Activated naive CD4-positive, alpha-beta T cell treated with anti-CD3 and anti-CD28 coated beads, Interleukin-2, amount 50 U/mL, for 72 hours (primary cell): ENCODE data around the gene GLRA1. TPM values are rescaled to one million over a fixed set of nuclear protein-coding genes. Genes with fewer than 3 reads are reported as not detected.
"Not testable (repeated sequence)": the region's sequence is repeated elsewhere in the genome, so short reads cannot be mapped to it uniquely, and the experiment has no call there.

Source experiments
- ATAC-seq, 2 donors: fragments of 150-1000 bp; cut with Tn5 transposase; 2 replicates each; pipeline ENCODE4 v1.10.0; 2021; ENCODE audit warnings: mild to moderate bottlenecking in 2 of 2, moderate library complexity in 2 of 2
- DNase-seq, 2 donors: peaks; one replicate each; pipeline ENCODE4 v3.0.0; 2021 to 2022; ENCODE audit warnings: low spot score in 2 of 2
- H3K27ac Mint-ChIP-seq, 2 donors: one replicate each; pipeline ENCODE4 v1.8.0; 2022; ENCODE audit warnings: mild to moderate bottlenecking in 2 of 2, mixed read lengths in 2 of 2
- H3K36me3 Mint-ChIP-seq, 2 donors: one replicate each; pipeline ENCODE4 v1.8.0; 2022; ENCODE audit warnings: mixed read lengths in 2 of 2
- H3K9me3 Mint-ChIP-seq, 2 donors: one replicate each; pipeline ENCODE4 v1.8.0; 2022; ENCODE audit warnings: mixed read lengths in 2 of 2
- total RNA-seq, 2 donors: library from RNA; stranded (reverse); gene quantifications; one replicate each; pipeline ENCODE4 v1.2.3, GENCODE V29; 2022

GLRA1 gene
- total RNA-seq, 2 donors from 2014 or later, result not detected

DNA sequence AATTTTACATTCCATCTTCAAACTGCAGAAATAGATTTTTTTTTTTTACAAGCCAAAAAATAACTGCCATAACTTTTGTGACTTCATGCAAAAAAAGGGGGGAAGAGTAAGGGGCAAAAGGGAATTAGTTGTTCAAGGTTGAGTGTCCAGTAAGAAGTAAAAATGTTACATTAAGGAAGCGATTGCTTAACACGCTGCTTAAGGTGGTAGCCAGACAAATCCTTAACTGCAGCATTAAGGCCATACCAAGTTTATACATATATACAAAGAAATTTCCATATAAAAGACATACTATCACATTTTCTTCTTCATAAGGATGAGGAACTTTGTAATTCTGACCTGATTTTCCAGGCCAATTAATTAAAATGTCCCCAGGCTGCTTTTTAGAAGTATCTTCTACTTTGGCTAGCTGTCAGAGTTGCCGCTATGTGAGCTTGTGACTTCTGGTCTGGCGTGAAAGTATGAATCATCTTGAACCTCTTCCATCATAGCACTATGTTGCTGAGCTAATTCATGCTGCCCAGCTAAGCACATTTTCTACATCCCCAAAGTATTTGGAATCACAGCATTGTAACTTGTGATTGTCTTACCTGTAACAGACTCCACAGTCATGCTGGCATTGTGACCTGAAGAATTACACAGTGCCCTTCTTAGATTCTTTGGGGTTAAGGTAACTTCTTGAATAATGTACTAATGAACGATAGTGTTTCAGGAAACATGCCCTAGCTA, 112.9 kb downstream of the GLRA1 start:
- peaks cover 6 to 69% of the 10 kb centered on the region in 2 donors for H3K36me3 Mint-ChIP-seq
- no peak overlapping the region for H3K27ac Mint-ChIP-seq
- peaks cover 0 to 4% of the 10 kb centered on the region in 2 donors for H3K9me3 Mint-ChIP-seq
- no peak for ATAC-seq
- DNase-seq, result no peak

GRCh38 chr5:151810897-151811296, 113.8 kb downstream of the GLRA1 start:
- peak overlapping the region in 1 of 2 donors; percentile 2 for H3K27ac Mint-ChIP-seq
- H3K9me3 Mint-ChIP-seq, result peaks cover 0 to 4% of the 10 kb centered on the region in 2 donors
- DNase-seq (no peak), ATAC-seq (peak in 1 of 2 donors; percentile 29)
- peaks cover 6 to 78% of the 10 kb centered on the region in 2 donors for H3K36me3 Mint-ChIP-seq

- Mint-ChIP-seq H3K27ac (peak overlapping the region; percentile 2 to 66), H3K9me3 (peaks cover 0 to 4% of the 10 kb centered on the region in 2 donors), H3K36me3 (peaks cover 6 to 80% of the 10 kb centered on the region in 2 donors)
- ATAC-seq (peak; percentile 41 to 56), DNase-seq (no peak)
Observed at GRCh38 chr5:151810449-151810848, 114.2 kb downstream of the GLRA1 start.

- Mint-ChIP-seq H3K9me3 (peaks cover 0 to 4% of the 10 kb centered on the region in 2 donors), H3K36me3 (peaks cover 10 to 79% of the 10 kb centered on the region in 2 donors), H3K27ac (no peak overlapping the region)
- no peak for ATAC-seq
- no peak for DNase-seq
Observed at GRCh38 chr5:151808451-151809169, 116.0 kb downstream of the GLRA1 start.

DNA sequence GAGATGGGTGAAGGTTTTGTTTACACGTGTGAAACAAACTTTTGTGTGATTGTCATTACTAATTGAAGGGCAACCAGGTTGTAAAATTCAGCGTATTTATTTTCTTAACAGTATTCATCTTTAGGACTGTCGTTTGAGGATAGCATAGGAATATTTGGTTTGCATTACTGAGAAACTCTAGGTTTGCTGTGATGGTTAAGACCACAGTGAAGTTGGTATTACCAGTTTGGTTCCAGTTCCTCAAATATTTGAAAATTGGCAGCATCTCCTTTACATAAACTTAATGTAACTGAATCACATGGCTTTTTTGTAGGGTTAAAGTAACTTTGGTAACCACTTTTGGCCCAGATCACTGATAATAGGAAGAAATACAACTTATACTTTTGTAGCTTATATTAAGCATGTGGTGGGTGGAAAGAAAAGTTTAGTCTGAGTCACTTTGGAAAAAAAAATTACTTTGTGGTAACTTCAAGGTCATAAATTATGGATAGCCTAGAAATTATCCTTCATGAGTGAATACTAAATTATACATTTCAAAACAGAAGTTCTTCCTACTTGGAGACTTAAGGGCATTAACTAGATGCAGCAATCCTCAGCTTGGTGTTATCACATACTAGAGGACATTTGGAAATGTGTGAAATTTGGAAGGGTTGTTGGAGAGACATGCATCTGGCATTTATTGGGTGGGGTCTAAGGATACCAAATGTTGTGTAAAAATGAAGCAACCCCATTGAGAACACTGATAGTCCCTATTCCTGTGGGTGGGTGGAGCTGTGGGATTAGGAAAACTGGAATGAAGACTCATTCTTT, 119.0 kb downstream of the GLRA1 start:
- Mint-ChIP-seq H3K9me3 (peaks cover 0 to 4% of the 10 kb centered on the region in 2 donors), H3K36me3 (peaks cover 5 to 75% of the 10 kb centered on the region in 2 donors), H3K27ac (peak overlapping the region in 1 of 2 donors; percentile 69)
- ATAC-seq, result peak in 1 of 2 donors; percentile 28
- no peak for DNase-seq

GRCh38 chr5:151800532-151800931, 124.1 kb downstream of the GLRA1 start:
- no peak for ATAC-seq
- Mint-ChIP-seq H3K9me3 (no peaks in the 10 kb centered on the region), H3K36me3 (peaks cover 20 to 56% of the 10 kb centered on the region in 2 donors), H3K27ac (no peak overlapping the region)
- DNase-seq, result no peak

- Mint-ChIP-seq H3K36me3 (peaks cover 20 to 52% of the 10 kb centered on the region in 2 donors), H3K27ac (peak overlapping the region in 1 of 2 donors; percentile 1), H3K9me3 (no peaks in the 10 kb centered on the region)
- DNase-seq (no peak), ATAC-seq (peak; percentile 47 to 51)
Observed at GRCh38 chr5:151799407-151799806, 125.2 kb downstream of the GLRA1 start.

- no peaks in the 10 kb centered on the region for H3K9me3 Mint-ChIP-seq
- peaks cover 17 to 52% of the 10 kb centered on the region in 2 donors for H3K36me3 Mint-ChIP-seq
- ATAC-seq, result no peak
- H3K27ac Mint-ChIP-seq, result peak overlapping the region in 1 of 2 donors; percentile 11
- DNase-seq, result no peak
Observed at GRCh38 chr5:151798674-151799073, 126.0 kb downstream of the GLRA1 start.

- no peak overlapping the region for H3K27ac Mint-ChIP-seq
- ATAC-seq, result no peak
- peaks cover 23 to 44% of the 10 kb centered on the region in 2 donors for H3K36me3 Mint-ChIP-seq
- H3K9me3 Mint-ChIP-seq, result no peaks in the 10 kb centered on the region
- DNase-seq, result no peak
Observed at GRCh38 chr5:151795426-151795825, 129.2 kb downstream of the GLRA1 start.

GRCh38 chr5:151793358-151793757, 131.3 kb downstream of the GLRA1 start:
- H3K36me3 Mint-ChIP-seq, result peaks cover 14 to 47% of the 10 kb centered on the region in 2 donors
- no peak for ATAC-seq

GRCh38 chr5:151787817-151788216, 136.8 kb downstream of the GLRA1 start:
- peaks cover 7 to 26% of the 10 kb centered on the region in 2 donors for H3K36me3 Mint-ChIP-seq
- no peaks in the 10 kb centered on the region for H3K9me3 Mint-ChIP-seq
- DNase-seq (no peak), ATAC-seq (no peak)
- no peak overlapping the region for H3K27ac Mint-ChIP-seq

More at GRCh38 chr5:151793358-151793757, 131.3 kb downstream of the GLRA1 start:
- no peak for DNase-seq
- H3K9me3 Mint-ChIP-seq, result no peaks in the 10 kb centered on the region
- H3K27ac Mint-ChIP-seq, result no peak overlapping the region

DNA sequence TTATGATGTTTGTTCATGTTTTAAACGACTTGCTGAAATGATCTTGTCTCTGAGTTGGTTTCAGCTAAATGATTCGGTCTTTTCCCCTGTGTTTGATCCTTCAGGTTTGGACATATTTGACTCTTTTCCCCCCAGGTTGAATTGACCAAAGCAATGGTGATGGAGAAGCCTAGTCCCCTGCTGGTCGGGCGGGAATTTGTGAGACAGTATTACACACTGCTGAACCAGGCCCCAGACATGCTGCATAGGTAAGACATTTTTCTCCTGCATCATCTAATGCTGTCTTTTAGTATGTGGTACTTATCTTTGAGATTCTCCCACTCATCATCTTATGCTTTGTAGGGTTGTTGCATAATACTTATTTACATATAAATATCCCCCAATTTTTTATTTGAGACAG, 138.2 kb downstream of the GLRA1 start:
- Mint-ChIP-seq H3K9me3 (no peaks in the 10 kb centered on the region), H3K27ac (no peak overlapping the region), H3K36me3 (peaks cover 2 to 19% of the 10 kb centered on the region in 2 donors)
- ATAC-seq (no peak), DNase-seq (no peak)

DNA sequence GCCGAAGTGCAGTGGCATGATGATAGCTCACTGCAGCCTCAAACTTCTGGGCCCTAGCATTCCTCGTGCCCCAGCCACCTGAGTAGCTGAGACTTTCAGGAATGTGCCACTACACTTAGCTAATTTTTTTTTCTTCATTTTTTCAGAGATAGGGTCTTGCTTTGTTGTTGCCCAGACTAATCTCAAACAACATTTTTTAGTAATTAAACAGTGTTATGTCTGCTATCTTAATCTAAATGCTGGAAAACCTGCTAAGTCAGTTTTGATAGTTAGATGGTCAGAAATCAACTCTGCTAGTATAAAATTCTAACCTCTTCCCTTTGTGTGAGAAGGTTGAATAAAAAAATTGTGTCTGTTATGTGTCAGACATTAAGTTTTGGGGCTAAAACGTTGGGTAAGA, 140.5 kb downstream of the GLRA1 start:
- no peaks in the 10 kb centered on the region for H3K9me3 Mint-ChIP-seq
- DNase-seq (no peak), ATAC-seq (no peak)
- H3K27ac Mint-ChIP-seq, result no peak overlapping the region
- peaks cover 0 to 2% of the 10 kb centered on the region in 2 donors for H3K36me3 Mint-ChIP-seq

GRCh38 chr5:151783664-151784063, 141.0 kb downstream of the GLRA1 start:
- not testable (repeated sequence) for DNase-seq, H3K9me3 Mint-ChIP-seq, ATAC-seq, H3K27ac Mint-ChIP-seq, H3K36me3 Mint-ChIP-seq

- DNase-seq (no peak), ATAC-seq (peak in 1 of 2 donors; percentile 9)
- H3K27ac Mint-ChIP-seq, result no peak overlapping the region
- peaks cover 7 to 9% of the 10 kb centered on the region in 2 donors for H3K36me3 Mint-ChIP-seq
- no peaks in the 10 kb centered on the region for H3K9me3 Mint-ChIP-seq
Observed at GRCh38 chr5:151781201-151781600, 143.4 kb downstream of the GLRA1 start.

GRCh38 chr5:151780348-151780747, 144.3 kb downstream of the GLRA1 start:
- no peak for DNase-seq
- H3K27ac Mint-ChIP-seq, result peak overlapping the region in 1 of 2 donors; percentile 36
- ATAC-seq, result no peak
- no peaks in the 10 kb centered on the region for H3K9me3 Mint-ChIP-seq
- H3K36me3 Mint-ChIP-seq, result peaks cover 11 to 17% of the 10 kb centered on the region in 2 donors
